ENCODE data around the gene ADORA2B.
"Not testable (repeated sequence)": the region's sequence is repeated elsewhere in the genome, so short reads cannot be mapped to it uniquely, and the experiment has no call there.

ADORA2B gene

DNA sequence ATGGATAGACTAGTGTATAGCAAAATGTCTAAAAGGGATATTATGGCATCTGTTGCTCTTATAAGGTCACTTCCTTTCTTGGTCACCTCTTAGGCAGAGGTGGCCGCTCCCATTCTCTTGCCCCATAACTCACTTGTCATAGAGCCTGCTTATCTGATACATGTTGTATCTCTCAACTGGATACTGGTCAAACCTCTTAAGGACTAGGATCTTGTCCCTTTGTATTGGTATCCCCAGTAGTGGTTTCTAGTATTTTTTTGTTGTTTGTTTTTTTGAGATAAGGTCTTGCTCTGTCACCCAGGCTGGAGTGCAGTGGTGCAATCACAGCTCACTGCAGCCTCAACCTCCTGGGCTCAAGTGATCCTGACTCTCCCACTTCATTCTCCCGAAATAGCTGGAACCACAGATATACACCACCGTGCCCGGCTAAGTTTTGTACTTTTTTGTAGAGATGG is 27.6 kb downstream of the ADORA2B start:
- no peaks in the 10 kb centered on the region for H3K27me3 ChIP-seq (ENCODE audit: control insufficient read depth, insufficient read depth, low read length)
- H3K4me1 ChIP-seq (ENCODE audit: control insufficient read depth, low read depth, low read length), result peaks cover 25% of the 10 kb centered on the region

DNA sequence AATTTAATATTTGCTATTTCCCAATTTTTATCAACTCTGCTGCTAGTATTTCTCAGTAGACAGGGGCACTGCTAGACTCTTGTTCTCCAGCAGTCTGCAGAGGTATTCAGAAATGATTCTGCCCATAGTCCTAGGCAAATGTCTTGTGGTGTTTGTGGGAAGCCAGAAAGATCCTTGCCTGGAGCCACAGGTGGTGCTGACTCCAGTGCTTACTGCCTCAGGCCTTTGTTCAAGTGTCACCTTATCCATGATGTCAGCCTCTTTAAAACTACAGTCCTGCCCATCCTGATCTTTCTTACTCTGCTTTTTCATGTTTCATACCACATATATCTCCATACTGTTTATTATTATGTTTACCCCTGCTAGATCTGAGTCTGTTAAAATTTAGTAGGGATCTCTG is 28.1 kb downstream of the ADORA2B start:
- Histone ChIP-seq H3K9me3 (ENCODE audit: control insufficient read depth, low read depth, low read length) (no peaks in the 10 kb centered on the region), H3K36me3 (ENCODE audit: control insufficient read depth, low read depth, low read length) (peaks cover 16% of the 10 kb centered on the region), H3K9ac (ENCODE audit: low read length) (no peak overlapping the region), H3K4me3 (ENCODE audit: low read length) (no peak overlapping the region), H3K27ac (ENCODE audit: low read length) (no peak overlapping the region), H3K27me3 (ENCODE audit: control insufficient read depth, insufficient read depth, low read length) (no peaks in the 10 kb centered on the region), H3K4me1 (ENCODE audit: control insufficient read depth, low read depth, low read length) (peaks cover 20% of the 10 kb centered on the region)

More for the DNA sequence above, 27.6 kb downstream of the ADORA2B start:
- no peak overlapping the region for H3K27ac ChIP-seq (ENCODE audit: low read length)
- H3K9ac ChIP-seq (ENCODE audit: low read length), result no peak overlapping the region
- no peak overlapping the region for H3K4me3 ChIP-seq (ENCODE audit: low read length)
- H3K9me3 ChIP-seq (ENCODE audit: control insufficient read depth, low read depth, low read length), result no peaks in the 10 kb centered on the region
- peaks cover 11% of the 10 kb centered on the region for H3K36me3 ChIP-seq (ENCODE audit: control insufficient read depth, low read depth, low read length)

DNA sequence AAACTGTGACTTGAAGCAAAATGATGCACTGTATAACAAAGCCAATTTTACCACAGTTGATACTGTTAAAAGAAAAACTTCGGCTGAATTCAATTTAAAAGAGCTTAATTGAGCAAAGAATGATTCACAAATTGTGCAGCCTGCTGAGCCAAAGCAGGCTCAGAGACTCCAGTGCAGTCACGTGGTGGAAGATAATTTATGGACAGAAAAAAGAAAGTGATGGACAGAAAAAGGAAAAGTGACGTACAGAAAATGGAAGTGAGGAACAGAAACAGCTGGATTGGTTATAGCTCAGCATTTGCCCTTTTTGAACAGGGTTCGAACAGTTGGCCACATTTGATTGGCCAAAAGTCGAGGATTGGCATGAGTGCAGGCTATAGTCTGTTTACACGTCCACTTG is 28.9 kb downstream of the ADORA2B start:
- peaks cover 15% of the 10 kb centered on the region for H3K4me1 ChIP-seq (ENCODE audit: control insufficient read depth, low read depth, low read length)
- no peaks in the 10 kb centered on the region for H3K27me3 ChIP-seq (ENCODE audit: control insufficient read depth, insufficient read depth, low read length)
- no peaks in the 10 kb centered on the region for H3K9me3 ChIP-seq (ENCODE audit: control insufficient read depth, low read depth, low read length)
- peaks cover 19% of the 10 kb centered on the region for H3K36me3 ChIP-seq (ENCODE audit: control insufficient read depth, low read depth, low read length)
- H3K27ac ChIP-seq (ENCODE audit: low read length), result no peak overlapping the region
- H3K4me3 ChIP-seq (ENCODE audit: low read length), result no peak overlapping the region
- no peak overlapping the region for H3K9ac ChIP-seq (ENCODE audit: low read length)

DNA sequence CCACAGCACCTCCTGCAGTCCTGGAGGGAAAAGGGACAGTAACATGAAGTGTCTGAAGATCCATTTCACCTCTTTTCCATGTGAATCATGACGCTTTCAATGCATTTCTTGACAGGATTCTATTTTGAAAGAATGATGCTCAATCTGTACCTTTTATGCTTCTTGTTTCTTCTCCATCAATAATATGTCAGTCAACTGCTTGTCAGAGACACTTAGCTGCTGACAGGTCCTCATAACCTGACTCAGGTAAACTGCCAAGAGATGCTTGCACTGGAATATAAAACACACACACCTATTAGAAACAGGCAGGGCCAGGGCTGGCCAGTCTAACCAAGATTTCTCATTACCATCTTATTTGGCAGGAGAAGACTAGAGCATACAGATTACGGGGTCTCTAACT is 33.0 kb downstream of the ADORA2B start:
- Histone ChIP-seq H3K4me3 (ENCODE audit: low read length) (no peak overlapping the region), H3K9ac (ENCODE audit: low read length) (no peak overlapping the region), H3K9me3 (ENCODE audit: control insufficient read depth, low read depth, low read length) (no peaks in the 10 kb centered on the region), H3K27me3 (ENCODE audit: control insufficient read depth, insufficient read depth, low read length) (no peaks in the 10 kb centered on the region), H3K36me3 (ENCODE audit: control insufficient read depth, low read depth, low read length) (peaks cover 34% of the 10 kb centered on the region), H3K27ac (ENCODE audit: low read length) (no peak overlapping the region), H3K4me1 (ENCODE audit: control insufficient read depth, low read depth, low read length) (peaks cover 4% of the 10 kb centered on the region)

DNA sequence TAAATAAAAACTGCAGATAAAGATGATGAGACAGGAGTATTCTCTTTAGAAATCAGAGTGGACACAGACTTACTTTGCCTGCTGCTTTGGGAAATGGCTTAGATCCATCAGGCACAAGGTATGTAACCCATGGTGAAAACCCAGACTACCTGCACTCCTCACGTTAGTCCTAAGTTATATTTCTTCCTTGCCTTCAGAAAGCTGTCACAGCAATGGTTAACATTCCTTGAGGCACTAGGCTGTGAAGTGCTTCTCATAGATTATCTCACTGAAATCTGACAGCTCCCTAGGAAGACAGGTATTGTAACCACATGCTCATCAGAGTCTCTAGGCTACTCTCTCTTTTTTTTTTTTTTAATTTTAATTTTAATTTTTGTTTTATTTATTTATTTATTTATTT is 33.7 kb downstream of the ADORA2B start:
- Histone ChIP-seq H3K27ac (ENCODE audit: low read length) (no peak overlapping the region), H3K36me3 (ENCODE audit: control insufficient read depth, low read depth, low read length) (peaks cover 38% of the 10 kb centered on the region)

DNA sequence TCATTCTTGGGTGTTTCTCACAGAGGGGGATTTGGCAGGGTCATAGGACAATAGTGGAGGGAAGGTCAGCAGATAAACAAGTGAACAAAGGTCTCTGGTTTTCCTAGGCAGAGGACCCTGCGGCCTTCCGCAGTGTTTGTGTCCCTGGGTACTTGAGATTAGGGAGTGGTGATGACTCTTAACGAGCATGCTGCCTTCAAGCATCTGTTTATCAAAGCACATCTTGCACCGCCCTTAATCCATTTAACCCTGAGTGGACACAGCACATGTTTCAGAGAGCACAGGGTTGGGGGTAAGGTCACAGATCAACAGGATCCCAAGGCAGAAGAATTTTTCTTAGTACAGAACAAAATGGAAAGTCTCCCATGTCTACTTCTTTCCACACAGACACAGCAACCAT is 34.1 kb downstream of the ADORA2B start:
- H3K4me1 ChIP-seq (ENCODE audit: control insufficient read depth, low read depth, low read length); H3K4me3 ChIP-seq (ENCODE audit: low read length); H3K27me3 ChIP-seq (ENCODE audit: control insufficient read depth, insufficient read depth, low read length); H3K9ac ChIP-seq (ENCODE audit: low read length); H3K27ac ChIP-seq (ENCODE audit: low read length); H3K9me3 ChIP-seq (ENCODE audit: control insufficient read depth, low read depth, low read length): not testable (repeated sequence)
- peaks cover 37% of the 10 kb centered on the region for H3K36me3 ChIP-seq (ENCODE audit: control insufficient read depth, low read depth, low read length)

More for the DNA sequence above, 33.7 kb downstream of the ADORA2B start:
- Histone ChIP-seq H3K4me1 (ENCODE audit: control insufficient read depth, low read depth, low read length) (peaks cover 4% of the 10 kb centered on the region), H3K9me3 (ENCODE audit: control insufficient read depth, low read depth, low read length) (no peaks in the 10 kb centered on the region), H3K4me3 (ENCODE audit: low read length) (no peak overlapping the region), H3K9ac (ENCODE audit: low read length) (no peak overlapping the region), H3K27me3 (ENCODE audit: control insufficient read depth, insufficient read depth, low read length) (no peaks in the 10 kb centered on the region)

DNA sequence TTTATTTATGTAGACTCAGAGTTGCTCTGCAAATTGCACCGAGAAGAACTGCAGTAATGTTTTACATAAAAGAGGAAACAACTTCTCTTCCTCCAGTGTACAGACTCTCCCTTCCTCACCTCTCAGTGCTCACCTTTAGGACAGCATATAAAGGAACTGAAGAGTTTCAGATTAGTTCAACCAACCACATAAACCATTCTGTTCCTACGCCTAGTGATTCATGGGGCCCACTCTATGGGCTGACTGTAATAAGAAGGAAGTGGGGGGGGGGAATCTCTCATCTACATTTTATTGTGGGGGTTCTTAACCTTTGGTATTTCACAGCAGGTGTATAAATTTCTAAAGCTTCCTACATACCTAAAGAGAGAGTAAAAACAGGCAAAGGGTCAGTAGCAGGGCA is 36.3 kb downstream of the ADORA2B start:
- Histone ChIP-seq H3K9me3 (ENCODE audit: control insufficient read depth, low read depth, low read length) (no peaks in the 10 kb centered on the region), H3K27ac (ENCODE audit: low read length) (no peak overlapping the region)

DNA sequence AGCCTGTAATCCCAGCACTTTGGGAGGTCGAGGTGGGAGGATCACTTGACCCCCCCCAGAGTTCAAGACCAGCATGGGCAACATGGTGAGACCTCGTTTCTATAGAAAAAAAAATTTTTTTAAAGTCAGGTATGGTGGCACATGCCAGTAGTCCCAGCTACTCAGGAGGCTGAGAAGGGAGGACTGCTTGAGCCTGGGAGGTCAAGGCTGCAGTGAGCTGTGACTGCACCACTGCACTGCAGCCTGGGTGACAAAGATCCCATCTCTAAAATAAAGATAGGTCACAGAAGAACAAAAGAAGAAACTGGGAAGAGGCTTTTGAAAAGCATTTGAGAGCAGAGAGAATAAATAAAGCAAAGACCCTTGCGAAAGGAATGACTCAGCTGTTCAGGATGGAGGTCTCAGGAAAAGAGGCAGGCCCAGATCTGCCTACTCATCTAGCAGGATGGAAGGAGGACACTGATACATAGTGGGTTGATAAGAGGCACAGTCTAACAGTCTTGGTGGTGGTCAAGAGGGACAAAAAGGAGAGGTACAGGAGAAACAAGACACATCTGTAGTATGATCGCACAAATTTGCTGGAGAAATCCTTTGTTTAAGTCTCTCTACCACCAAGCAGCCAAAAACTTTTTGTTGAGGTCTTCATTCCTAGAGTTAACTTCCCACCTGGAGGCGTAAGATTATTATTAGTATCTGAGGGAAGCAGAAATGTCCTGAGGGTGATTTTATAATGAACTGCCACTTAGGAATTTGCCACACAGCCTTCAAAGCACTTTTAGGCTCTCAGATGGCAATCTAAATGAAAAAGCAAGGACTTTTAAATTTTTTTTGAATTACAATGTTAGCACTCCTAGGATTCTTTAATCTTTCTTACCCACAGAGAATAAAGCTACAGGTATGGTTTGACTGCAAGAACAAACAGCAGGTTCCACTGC is 37.0 kb downstream of the ADORA2B start:
- Histone ChIP-seq H3K36me3 (ENCODE audit: control insufficient read depth, low read depth, low read length) (peaks cover 48% of the 10 kb centered on the region), H3K4me3 (ENCODE audit: low read length) (no peak overlapping the region), H3K27ac (ENCODE audit: low read length) (no peak overlapping the region), H3K27me3 (ENCODE audit: control insufficient read depth, insufficient read depth, low read length) (no peaks in the 10 kb centered on the region), H3K9me3 (ENCODE audit: control insufficient read depth, low read depth, low read length) (no peaks in the 10 kb centered on the region), H3K4me1 (ENCODE audit: control insufficient read depth, low read depth, low read length) (peaks cover 4% of the 10 kb centered on the region), H3K9ac (ENCODE audit: low read length) (no peak overlapping the region)

More for the DNA sequence above, 36.3 kb downstream of the ADORA2B start:
- no peaks in the 10 kb centered on the region for H3K27me3 ChIP-seq (ENCODE audit: control insufficient read depth, insufficient read depth, low read length)
- no peak overlapping the region for H3K4me3 ChIP-seq (ENCODE audit: low read length)
- H3K9ac ChIP-seq (ENCODE audit: low read length), result no peak overlapping the region
- peaks cover 4% of the 10 kb centered on the region for H3K4me1 ChIP-seq (ENCODE audit: control insufficient read depth, low read depth, low read length)
- peaks cover 41% of the 10 kb centered on the region for H3K36me3 ChIP-seq (ENCODE audit: control insufficient read depth, low read depth, low read length)

DNA sequence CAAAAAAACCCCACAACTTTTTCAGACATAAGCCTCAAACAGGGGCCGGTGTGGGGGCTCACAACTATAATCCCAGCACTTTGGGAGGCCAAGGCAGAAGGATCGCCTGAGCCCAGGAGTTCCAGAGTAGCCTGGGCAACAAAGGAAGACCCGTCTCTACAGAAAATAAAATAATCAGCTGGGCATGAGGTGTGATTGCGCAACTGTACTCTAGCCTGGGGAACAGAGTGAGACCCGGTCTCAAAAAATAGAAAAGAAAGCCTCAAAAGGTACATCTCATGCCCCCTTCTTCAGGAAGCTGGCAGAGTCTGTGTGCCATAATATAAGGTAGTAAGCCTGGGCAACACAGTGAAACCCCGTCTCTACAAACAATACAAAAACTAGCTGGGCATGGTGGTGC is 51.4 kb downstream of the ADORA2B start:
- H3K9ac ChIP-seq (ENCODE audit: low read length), result no peak overlapping the region
- H3K27me3 ChIP-seq (ENCODE audit: control insufficient read depth, insufficient read depth, low read length), result no peaks in the 10 kb centered on the region
- H3K27ac ChIP-seq (ENCODE audit: low read length), result no peak overlapping the region
- no peaks in the 10 kb centered on the region for H3K4me1 ChIP-seq (ENCODE audit: control insufficient read depth, low read depth, low read length)
- no peaks in the 10 kb centered on the region for H3K36me3 ChIP-seq (ENCODE audit: control insufficient read depth, low read depth, low read length)
- no peak overlapping the region for H3K4me3 ChIP-seq (ENCODE audit: low read length)
- no peaks in the 10 kb centered on the region for H3K9me3 ChIP-seq (ENCODE audit: control insufficient read depth, low read depth, low read length)

DNA sequence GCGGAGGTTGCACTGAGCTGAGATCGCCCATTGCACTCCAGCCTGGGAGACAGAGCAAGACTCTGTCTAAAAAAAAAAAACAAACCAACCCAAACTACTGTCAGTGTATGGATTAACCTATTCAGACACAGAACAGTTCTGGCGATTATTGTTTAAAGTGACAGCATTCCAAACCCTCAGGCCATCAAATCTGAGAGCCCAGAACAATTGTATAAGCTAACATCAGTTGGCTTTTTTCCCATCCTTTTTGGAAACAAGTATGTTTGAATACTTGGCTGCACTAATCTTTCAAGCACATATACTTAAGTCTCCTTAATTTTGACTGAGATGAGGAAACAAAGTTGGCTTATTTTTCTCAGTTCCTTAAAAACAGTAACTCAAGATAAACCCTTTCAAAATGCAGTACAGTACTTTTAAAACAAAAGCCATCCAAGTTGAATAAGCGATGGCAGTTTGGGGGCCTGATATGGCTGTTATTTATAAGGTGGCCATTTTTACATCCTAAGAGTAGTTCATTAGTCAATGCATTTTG is 53.2 kb downstream of the ADORA2B start:
- Histone ChIP-seq H3K36me3 (ENCODE audit: control insufficient read depth, low read depth, low read length) (peaks cover 16% of the 10 kb centered on the region), H3K27ac (ENCODE audit: low read length) (no peak overlapping the region), H3K27me3 (ENCODE audit: control insufficient read depth, insufficient read depth, low read length) (no peaks in the 10 kb centered on the region), H3K4me3 (ENCODE audit: low read length) (peak overlapping the region; percentile 89), H3K4me1 (ENCODE audit: control insufficient read depth, low read depth, low read length) (no peaks in the 10 kb centered on the region), H3K9me3 (ENCODE audit: control insufficient read depth, low read depth, low read length) (no peaks in the 10 kb centered on the region), H3K9ac (ENCODE audit: low read length) (no peak overlapping the region)

DNA sequence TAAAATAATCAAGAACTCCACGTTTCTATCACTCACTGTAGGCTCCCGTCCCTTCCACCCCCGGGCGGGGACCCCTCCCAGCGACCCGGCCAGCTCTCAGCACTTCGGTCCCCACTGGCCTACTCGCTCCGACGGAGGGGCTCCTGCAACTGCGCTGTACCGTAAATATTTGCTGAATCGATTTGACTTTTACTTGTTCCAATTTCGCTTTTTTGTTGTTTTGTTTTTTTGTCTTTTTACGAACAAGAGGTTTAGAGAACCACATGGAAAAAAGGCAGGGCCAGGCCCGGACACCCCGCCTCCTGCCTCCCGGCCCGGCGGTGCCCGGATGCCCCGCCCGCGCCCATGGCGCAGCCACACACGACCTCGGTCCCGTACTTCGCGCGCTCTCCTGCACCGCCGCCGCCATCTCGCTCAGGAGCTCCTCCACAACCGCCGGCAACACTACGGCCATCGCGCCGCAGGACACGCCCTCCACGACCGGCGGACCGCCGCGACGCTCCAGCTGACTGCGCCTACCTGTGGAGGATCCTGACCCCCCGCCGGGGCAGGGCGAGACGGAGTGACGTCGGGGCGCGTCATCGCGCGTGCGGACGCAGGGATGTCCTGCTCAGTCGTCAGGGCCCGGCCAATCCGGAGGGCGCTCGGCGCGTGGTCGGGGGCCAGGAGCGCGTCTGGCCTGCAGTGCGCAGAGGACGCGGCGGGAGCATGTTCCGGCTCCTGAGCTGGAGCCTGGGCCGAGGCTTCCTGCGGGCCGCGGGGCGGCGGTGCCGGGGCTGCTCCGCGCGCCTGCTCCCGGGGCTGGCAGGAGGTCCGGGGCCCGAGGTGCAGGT is 54.4 kb downstream of the ADORA2B start, which contains the start of the genes TTC19 and ZSWIM7:
TSS of gene TTC19 (plus strand) at position 684 of the 833 bp plus-strand sequence. CDS start at position 709, 25 bp downstream.
TSS of gene ZSWIM7 (minus strand) at position 564 of the 833 bp plus-strand sequence. CDS start at position 454, 110 bp downstream.
- peak within 1 kb of the TSS; percentile 89 for H3K4me3 ChIP-seq (ENCODE audit: low read length)
- H3K27me3 ChIP-seq (ENCODE audit: control insufficient read depth, insufficient read depth, low read length), result no peaks in the 10 kb centered on the region
- H3K4me1 ChIP-seq (ENCODE audit: control insufficient read depth, low read depth, low read length), result no peaks in the 10 kb centered on the region
- no peaks in the 10 kb centered on the region for H3K9me3 ChIP-seq (ENCODE audit: control insufficient read depth, low read depth, low read length)
- peaks cover 27% of the 10 kb centered on the region for H3K36me3 ChIP-seq (ENCODE audit: control insufficient read depth, low read depth, low read length)
- peak within 1 kb of the TSS; percentile 92 for H3K9ac ChIP-seq (ENCODE audit: low read length)
- H3K27ac ChIP-seq (ENCODE audit: low read length), result peak within 1 kb of the TSS; percentile 88

Measured in iPS-18a (cell line).